Measurements from ENCODE around the gene NFE2L3.
"Not testable (repeated sequence)": the region's sequence is repeated elsewhere in the genome, so short reads cannot be mapped to it uniquely, and the experiment has no call there.

Gene NFE2L3, protein sequence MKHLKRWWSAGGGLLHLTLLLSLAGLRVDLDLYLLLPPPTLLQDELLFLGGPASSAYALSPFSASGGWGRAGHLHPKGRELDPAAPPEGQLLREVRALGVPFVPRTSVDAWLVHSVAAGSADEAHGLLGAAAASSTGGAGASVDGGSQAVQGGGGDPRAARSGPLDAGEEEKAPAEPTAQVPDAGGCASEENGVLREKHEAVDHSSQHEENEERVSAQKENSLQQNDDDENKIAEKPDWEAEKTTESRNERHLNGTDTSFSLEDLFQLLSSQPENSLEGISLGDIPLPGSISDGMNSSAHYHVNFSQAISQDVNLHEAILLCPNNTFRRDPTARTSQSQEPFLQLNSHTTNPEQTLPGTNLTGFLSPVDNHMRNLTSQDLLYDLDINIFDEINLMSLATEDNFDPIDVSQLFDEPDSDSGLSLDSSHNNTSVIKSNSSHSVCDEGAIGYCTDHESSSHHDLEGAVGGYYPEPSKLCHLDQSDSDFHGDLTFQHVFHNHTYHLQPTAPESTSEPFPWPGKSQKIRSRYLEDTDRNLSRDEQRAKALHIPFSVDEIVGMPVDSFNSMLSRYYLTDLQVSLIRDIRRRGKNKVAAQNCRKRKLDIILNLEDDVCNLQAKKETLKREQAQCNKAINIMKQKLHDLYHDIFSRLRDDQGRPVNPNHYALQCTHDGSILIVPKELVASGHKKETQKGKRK

DNA sequence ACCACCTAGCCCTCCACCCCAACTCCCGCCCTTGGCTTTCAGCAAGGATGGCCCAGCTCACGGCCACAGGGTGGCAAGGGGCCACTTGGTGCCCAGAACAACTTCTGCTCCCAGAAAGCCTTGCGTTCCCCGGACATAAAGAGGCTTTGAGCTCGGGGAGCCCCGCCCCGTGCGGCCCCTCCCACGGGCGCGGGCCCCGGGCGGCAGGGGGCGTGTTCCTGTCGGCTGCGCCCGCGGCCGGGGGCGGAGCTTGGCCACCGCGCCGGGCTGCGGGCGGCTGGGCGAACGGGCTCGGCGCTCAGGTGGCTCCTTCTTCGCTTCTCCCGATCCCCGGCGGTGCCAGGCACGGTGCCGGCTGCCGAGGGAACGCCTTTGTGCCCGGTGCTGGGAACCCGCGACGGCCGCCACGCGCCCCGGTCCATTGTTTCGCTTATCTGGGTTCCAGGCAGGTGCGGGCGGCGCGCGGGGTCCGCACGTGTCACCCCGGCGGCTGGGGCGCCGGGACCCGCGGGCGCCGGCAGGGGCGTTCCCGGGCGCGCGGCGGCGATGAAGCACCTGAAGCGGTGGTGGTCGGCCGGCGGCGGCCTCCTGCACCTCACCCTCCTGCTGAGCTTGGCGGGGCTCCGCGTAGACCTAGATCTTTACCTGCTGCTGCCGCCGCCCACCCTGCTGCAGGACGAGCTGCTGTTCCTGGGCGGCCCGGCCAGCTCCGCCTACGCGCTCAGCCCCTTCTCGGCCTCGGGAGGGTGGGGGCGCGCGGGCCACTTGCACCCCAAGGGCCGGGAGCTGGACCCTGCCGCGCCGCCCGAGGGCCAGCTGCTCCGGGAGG is at the start of gene NFE2L3:
TSS of gene NFE2L3 (plus strand) at position 246 of the 829 bp plus-strand sequence. CDS start at position 547, 301 bp downstream.
- peak; percentile 64 to 80 (median 73) for DNase-seq (ENCODE audit: low read depth in 3 of 3)

DNA sequence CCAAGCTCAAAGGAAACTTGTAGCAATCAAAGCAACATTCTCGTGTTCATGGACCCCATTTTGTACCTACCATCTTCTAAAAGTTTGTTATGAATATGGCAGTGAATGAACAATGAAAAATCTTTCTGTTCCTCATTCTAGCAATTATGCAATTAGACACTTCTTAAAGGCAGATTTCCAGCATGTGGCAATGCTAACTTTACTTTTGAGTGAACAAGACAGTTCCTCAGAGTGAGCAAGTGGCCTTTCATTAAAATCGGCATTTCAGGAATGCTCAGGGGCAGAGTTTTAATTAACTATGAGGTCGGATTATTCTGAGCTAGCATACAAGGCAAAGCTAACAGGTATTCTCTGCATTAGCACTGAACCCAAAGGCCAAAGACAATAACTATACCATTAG is 48.4 kb upstream of the NFE2L3 start:
- no peak for DNase-seq (ENCODE audit: low read depth in 3 of 3)

DNA sequence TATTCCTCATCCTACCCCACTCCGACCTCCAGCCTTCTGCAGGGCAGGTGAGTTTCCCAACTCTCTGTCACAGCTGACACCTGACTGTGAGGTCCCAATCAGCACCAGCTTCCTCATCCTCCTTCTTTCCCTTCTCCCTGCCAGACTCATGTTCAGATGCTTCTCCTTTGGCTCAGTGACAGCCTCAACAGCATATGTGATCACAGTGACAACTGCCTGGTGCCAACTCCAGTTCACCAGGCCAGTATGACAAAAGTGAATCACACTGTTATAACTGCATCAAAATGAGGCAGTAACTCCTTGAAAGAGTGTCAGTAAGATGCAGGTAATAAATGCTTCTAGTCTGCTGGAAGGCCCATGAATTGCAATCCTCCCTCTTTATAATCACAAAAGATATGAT is 46.8 kb upstream of the NFE2L3 start:
- no peak for DNase-seq (ENCODE audit: low read depth in 3 of 3)

DNA sequence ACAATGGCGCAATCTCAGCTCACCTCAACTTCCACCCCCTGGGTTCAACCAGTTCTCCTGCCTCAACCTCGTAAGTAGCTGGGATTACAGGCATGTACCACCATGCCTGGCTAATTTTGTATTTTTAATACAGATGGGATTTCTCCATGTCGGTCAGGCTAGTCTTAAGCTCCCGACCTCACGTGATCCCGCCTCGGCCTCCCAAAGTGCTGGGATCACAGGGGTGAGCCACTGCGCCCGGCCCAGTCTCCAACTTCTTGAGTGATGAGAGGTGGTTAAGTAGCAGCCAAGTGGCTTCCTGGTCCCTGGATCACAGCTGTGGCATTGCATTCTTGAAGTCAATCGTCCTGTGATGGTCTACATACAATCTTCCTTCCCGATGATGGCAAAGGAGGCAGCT is 46.1 kb upstream of the NFE2L3 start:
- no peak for DNase-seq (ENCODE audit: low read depth in 3 of 3)

DNA sequence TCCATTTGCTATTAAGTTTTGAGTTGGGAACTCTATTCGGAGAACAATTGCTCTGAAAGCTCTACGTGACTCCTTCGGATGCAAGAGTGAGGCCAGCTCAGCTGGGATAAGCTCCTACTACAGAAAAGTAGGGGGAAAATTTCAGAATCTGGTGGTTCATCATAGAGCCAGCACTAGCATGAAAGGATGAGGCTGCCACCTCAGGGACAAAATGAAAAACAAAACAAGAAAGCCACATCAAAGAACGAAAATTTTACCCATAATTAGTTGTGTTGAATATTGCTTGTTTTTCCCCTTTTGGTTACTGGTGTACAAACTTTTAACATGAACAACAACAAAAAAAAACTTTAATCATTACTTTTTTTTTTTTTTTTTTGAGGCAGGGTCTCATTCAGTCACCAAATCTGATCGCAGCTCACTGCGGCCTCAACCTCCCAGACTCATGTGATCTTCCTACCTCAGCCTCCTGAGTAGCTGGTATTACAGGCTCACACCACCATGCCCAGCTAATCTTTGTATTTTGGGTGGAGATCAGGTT is 39.7 kb upstream of the NFE2L3 start:
- no peak for DNase-seq (ENCODE audit: low read depth in 3 of 3)

DNA sequence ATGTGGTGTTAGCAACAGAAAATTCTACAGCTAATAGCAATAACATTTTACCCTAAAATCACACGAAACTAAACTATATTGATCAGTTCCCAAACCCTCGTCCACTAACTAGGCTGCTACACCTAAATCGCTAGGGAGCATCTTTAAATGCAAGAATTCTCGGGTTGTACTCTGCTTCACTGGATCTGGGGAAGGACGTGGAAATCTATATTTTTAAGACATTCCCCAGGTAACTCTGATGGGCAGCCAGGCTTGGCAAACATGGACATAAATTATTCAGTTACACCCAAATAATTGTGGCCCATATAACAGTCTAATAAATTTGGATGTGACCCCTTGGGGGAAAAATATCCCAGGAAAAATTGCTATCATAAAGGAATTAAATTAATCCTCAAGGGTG is 36.3 kb upstream of the NFE2L3 start:
- no peak for DNase-seq (ENCODE audit: low read depth in 3 of 3)

DNA sequence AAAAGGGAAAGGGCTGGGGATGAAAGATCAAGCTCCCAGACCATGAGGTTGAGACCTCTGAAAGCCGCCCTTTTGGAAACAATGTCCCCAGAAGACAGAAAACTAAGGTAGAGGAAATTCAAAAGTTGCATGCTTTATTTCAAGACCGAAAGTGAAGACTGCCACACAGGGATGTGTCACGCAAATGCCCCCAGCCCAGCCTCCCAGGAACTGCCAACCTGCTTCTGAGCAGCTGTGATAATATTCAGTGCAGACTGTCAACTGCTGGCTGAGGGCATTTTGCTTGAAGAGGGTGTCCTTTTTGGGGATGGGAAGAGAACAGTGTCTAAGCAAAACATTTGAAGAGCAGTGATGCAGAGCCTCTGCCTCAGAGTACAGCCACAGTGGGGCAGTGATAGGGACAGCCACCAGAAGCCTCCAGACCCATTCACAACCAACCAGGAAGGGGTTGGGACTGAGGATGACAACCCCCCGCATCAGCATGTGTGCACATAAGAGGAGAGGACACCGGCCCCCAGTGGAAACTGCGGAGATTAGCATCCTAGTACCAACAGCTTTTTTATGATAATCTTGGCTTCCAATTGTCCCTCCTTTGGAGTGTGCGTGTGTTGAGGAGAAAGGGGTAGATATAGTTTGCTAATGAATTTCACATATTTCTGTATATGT is 34.7 kb upstream of the NFE2L3 start:
- no peak for DNase-seq (ENCODE audit: low read depth in 3 of 3)

DNA sequence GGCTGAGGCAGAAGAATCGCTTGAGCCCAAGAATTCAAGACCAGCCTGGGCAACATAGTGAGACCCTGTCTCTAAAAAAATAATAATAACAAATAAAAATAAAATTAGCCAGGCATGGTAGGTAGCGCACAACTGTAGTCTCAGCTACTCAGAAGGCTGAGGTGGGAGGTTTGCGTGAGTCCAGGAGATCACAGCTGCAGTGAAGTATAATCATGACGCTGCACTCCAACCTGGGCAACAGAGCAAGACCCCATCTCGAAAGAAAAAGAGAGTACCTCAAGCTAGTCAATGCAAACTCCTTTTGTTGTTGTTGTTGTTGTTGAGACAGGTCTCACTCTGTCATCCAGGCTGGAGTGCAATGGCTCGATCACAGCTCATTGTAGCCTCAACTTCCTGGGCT is 34.0 kb upstream of the NFE2L3 start:
- DNase-seq (ENCODE audit: low read depth in 3 of 3) = no peak

DNA sequence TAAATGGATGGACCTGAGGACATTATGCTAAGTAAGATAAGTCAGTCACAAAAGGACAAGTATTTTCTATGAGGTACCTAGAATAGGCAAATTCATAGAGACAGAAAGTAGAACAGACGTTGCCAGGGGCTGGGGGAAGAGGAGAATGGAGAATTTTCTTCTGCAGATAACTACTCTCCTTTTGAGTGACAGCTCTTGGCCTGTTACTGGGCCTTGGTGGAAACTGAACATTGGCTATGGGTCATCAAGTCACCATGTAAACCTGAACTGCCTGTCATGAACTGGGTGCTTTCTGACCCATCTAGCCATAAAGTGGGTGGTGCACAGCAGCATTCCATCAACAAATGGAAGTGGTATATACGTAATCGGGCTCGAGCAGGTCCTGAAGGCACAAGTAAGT is 29.3 kb upstream of the NFE2L3 start:
- no peak for DNase-seq (ENCODE audit: low read depth in 3 of 3)

DNA sequence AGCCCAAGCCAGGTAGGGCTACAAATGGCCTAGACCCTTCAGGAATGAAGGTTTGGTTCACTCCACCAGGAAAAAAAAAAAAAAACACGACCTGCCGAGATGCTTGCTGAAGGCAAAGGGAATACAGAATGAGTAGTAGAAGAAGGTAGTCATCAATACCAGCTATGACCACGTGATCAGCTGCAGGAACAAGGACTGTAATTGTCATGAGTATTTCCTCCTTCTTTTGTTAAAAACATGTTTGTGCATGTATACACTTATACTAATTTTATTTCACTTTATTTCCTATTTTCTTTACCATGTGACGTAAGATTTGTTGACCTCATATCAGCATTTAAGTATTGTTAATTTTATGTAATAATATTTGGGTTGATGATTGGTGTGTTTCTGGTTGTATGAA is 27.2 kb upstream of the NFE2L3 start:
- not testable (repeated sequence) for DNase-seq (ENCODE audit: low read depth in 3 of 3)

DNA sequence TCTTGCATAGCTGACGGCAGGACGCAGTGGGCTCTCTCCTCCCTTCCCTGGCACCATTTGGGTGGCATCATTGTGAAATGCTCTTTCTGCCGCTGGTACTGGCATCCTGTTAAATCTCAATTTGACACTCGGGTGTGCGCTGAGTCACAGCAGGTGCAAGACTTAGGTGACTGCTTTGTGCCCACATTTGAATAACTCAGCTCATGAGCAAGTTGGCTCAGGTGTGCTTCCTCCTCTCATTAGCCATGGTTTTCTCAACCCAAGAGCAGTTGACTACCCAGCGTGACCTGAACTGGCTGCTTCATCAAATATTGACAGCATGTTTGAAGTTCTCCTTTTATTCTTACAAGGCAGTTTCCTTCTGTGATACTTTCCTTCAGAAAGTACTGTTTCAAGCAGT is 24.6 kb upstream of the NFE2L3 start:
- DNase-seq (ENCODE audit: low read depth in 3 of 3) = no peak

DNA sequence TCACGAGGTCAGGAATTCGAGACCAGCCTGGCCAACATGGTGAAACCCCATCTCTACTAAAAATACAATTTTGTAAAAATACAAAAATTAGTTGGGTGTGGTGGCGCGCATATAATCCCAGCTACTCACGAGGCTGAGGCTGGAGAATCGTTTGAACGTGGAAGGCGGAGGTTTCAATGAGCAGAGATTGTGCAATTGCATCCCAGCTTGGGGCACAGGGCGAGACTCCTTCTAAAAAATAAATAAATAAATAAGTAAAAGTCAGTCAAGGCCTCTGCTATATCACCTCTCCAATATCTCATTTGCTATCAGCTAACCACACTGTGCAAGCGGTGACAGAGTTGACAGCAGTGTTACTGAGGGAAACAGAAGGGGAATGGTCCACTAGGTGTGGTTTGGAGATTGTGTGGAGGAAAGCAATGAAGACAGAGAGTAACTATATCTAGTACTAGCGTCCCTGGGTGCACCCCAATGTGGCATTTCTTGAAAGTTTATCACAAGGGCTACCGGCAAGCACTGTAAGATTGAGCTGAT is 20.9 kb upstream of the NFE2L3 start:
- no peak for DNase-seq (ENCODE audit: low read depth in 3 of 3)

DNA sequence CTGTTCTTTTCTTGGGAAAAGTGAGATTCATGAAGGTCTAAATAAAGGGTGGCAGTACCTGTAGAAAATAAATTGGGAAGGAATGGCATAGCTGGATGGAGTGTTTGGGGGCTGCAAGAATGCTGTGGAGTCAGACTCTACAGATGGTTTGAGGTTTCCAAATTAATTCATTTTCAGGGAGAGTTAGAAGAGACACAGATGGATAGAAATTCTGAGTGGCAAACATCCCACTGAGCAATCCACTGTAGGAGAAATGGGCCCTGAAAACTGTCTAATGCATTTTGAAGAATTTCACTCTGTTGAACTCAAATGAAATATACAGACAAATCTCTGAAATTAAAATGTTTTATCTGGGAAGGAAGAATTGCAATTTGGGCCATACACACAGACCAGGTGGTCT is 16.9 kb upstream of the NFE2L3 start:
- no peak for DNase-seq (ENCODE audit: low read depth in 3 of 3)

DNA sequence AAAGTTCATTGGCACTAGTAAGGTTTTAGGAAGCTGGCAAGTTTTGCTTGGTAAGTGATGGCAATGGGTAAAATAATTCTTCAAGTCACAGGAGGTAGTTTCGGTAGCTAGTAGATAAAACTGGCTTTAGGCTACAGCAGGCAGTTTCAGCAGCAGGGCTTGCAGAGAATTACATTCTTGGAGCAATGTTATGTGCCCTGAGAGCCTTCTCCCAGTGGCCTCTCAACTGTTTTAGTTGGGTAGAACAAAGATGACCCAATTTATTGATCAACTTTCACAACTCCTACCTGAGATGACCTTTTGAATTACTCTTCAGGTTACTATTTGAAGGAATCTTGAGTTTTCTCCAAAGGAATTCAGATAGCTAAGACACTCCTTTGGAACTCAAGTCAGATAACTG is 16.4 kb upstream of the NFE2L3 start:
- DNase-seq (ENCODE audit: low read depth in 3 of 3) = no peak

DNA sequence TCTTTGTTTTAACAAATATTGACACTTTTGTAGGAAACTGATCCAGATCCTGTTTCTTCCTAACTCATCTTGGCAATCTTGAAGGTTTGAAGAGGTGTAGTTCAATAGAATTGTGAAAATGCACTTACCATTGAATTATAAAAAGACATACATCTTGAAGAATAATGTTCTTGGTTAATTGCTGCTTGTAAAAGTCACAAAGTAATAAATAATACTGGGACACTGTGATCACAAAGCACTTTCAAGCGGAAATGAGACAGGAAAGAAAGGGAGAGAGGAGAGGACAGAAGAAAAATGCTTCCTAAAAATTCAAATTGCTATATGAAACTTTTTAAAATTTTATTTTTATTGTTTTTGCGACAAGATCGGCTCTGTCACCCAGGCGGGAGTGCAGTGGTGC is 15.2 kb upstream of the NFE2L3 start:
- DNase-seq (ENCODE audit: low read depth in 3 of 3) = no peak

DNA sequence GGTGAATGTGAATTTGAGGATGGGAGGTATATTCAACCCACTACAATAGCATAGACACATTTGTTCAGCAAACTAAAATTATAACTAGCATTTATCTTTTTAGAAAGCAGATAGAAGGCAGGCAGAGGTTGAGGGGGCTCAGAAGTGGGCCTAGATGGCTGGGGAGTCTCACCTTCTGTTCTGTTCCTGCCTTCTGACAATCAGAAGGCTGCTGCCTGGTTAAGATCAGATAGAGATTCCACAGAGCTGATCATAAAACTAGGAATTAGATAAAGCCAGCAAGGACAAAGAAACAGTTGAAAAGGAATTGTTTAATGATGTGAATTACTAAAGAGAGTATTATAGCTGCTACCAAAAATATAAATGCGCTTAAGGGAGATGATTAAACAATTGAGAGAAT is 11.6 kb upstream of the NFE2L3 start:
- no peak for DNase-seq (ENCODE audit: low read depth in 3 of 3)

DNA sequence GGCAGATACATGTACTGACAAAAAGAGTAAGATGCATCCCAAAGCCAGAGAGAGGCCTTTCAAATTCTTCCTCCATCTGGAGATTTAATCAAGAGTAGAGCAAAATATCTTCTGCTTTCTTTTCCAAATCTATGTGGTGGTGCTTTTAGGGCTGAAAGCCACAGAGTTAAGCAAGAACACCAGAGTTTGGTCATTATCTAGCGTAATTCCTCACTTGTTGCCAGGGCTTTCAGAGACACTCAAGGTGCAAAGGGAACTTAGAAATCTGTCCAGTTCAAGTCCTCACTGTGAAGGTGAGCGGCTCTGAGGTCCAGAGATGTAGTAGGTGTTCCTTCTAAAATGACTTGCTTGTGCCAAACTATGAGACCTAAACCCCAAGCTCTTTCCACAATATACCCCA is 10.9 kb upstream of the NFE2L3 start:
- no peak for DNase-seq (ENCODE audit: low read depth in 3 of 3)

DNA sequence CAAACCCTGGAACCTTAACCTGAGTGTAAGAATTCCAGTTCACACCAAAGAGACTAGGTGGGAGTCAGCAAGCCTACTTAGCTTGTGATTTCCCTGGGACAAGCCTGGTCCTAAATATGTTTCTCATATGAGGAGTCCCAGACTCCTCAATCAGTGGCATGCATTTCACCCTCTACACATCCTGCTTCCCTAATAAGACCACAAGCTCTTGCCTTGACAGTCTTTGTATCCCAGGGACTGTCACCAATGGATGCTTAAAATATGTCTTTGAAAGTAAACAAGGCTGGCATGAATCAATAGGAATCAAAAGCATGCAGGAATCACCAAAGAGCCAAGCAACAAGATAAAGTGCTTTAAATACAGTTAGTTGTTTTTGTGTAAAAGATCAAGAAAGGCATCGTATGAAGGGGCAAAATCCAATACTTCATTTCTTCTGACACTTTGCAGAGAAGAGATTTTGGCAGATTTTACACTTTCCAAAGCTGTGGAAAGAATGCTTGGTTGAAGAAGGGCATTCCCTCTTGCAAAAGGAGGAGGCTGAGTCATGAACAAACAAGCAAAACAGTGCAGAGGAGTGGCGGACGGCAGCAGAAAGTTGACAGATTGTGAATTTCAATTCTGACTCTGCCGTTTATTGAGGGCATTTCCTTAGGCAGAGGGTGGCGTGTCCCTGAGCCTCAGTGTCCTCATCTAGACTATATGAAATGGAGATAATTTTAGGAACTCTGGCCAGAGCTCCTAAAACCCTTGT is 8.5 kb upstream of the NFE2L3 start:
- no peak for DNase-seq (ENCODE audit: low read depth in 3 of 3)

DNA sequence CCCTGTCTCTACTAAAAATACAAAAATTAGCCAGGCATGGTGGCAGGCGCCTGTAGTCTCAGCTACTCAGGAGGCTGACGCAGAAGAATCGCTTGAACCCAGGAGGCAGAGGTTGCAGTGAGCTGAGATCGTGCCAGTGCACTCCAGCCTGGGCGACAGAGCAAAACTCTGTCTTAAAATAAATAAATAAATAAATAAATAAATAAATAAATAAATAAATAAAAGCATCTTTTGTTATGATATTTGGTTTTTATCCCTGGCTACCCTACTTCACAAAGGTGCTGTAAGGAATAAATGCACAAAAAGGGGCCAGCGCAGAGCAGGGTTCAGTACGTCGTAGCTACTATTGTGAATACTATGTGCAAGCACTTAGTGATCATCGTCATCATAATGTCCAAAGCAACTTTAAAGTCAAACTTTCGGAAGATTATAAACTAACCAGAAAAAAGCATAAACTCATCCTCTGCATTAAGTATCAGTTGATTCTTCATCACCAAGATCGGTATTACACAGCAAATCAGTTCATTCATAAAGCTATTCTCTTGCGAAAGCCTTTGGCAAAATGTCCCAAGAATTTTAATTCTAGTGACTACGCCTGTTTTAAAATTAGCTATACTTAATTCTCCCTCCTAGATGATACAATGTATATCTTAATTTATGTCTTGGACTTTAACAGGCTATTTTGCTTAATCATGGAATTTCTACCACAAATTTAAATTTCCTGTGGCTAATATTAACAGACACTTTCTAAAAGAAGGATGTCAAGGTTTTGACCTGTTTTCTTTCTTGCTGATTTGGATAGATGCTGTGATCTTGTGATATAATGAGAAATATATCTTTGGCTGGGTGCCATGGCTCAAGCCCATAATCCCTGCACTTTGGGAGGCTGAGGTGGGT is 7.6 kb upstream of the NFE2L3 start:
- DNase-seq (ENCODE audit: low read depth in 3 of 3) = no peak

DNA sequence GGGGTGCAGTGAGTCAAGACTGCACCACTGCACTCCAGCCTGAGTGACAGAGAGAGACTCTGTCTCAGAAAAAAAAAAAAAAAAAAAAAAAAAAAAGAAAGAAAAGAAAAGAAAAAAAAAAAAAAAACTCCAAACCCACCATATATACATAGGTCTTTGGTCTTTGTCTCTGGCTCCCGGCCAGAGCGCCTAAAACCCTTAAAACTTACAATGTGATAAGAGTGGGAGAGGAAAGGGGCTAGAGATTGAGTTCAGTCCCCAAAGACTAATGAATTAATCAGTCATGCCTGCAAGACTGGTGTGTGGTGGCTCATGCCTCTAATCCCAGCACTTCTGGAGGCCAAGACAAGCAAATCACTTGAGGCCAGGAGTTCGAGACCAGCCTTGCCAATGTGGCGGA is 6.8 kb upstream of the NFE2L3 start:
- DNase-seq (ENCODE audit: low read depth in 3 of 3) = no peak
